Transverse colon (tissue), 4 donors: ENCODE data around the gene SPTLC3.

Experiments used
- POLR2A ChIP-seq: fragments of 450-650 bp; IDR thresholded peaks from one replicate; pipeline ENCODE4 v1.6.1; 2016; ENCODE audit warnings: antibody characterized with exemption, mild to moderate bottlenecking, moderate library complexity
- POLR2AphosphoS5 ChIP-seq, 3 donors: sonication (generic); formaldehyde crosslinking; IDR thresholded peaks; one replicate each; pipeline ENCODE4 v1.6.1; 2016; ENCODE audit warnings: antibody characterized with exemption in 3 of 3
- TF ChIP-seq, protein P1 (sequence below), 5 experiments: fragments of 200-600 bp in 3 of 5; fragments of 450-650 bp in 2 of 5; sonication (generic) in 3 of 5; IDR thresholded peaks; 1 replicate in 2 of 5; 2 replicates in 3 of 5; pipeline ENCODE4 v1.5.1; 2016 to 2017; ENCODE audit warnings: antibody characterized with exemption in 5 of 5, inconsistent platforms in 3 of 5, mild to moderate bottlenecking in 2 of 5, moderate library complexity in 1 of 5

DNA sequence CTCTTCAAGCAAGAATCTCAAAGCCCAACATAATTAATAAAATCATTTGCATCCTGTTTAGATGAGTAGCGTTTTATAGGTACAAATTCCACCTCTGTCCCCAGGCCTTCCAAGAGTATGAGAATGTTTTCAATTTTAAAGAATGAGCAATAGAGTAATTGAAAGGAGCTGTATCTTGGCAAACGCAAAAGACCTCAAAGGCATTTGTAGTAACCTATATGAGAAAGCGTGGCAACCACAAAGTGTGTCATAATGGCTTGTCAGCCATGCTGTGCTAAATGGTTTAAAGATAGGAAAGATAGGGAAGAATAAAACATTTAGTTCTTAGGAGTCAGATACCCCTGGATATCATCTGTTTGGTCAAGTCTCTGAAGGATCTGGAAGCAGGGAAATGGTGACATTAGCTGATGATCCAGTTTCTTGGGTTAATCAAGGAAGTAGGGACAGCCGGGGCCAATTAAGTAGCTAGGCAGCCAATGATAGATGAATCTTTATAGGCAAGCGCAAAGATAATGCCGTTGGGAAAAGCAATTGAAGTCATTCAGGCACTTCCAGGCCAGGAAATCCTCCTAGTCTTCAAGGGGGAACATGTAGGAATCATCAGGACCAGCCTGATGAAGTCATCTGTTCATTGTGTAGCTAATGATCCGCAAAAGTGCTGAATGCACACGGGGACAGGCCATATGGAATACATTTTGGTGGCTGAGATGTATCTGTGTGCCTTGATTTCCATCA lies 140.8 kb downstream of the SPTLC3 start:
- TF ChIP-seq, protein P1, sequence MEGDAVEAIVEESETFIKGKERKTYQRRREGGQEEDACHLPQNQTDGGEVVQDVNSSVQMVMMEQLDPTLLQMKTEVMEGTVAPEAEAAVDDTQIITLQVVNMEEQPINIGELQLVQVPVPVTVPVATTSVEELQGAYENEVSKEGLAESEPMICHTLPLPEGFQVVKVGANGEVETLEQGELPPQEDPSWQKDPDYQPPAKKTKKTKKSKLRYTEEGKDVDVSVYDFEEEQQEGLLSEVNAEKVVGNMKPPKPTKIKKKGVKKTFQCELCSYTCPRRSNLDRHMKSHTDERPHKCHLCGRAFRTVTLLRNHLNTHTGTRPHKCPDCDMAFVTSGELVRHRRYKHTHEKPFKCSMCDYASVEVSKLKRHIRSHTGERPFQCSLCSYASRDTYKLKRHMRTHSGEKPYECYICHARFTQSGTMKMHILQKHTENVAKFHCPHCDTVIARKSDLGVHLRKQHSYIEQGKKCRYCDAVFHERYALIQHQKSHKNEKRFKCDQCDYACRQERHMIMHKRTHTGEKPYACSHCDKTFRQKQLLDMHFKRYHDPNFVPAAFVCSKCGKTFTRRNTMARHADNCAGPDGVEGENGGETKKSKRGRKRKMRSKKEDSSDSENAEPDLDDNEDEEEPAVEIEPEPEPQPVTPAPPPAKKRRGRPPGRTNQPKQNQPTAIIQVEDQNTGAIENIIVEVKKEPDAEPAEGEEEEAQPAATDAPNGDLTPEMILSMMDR (IDR thresholded peaks at IDR 0.05), result no peak
- TF ChIP-seq POLR2AphosphoS5 (IDR thresholded peaks at IDR 0.05), result no peak
- no peak for TF ChIP-seq POLR2A
